HCT116 (cell line): Measurements from ENCODE around the gene HFM1. TPM values are rescaled to one million over a fixed set of nuclear protein-coding genes. Genes with fewer than 3 reads are reported as not detected.
"Not testable (repeated sequence)": the region's sequence is repeated elsewhere in the genome, so short reads cannot be mapped to it uniquely, and the experiment has no call there.

Experiments used
- ATAC-seq: fragments of 200-7000 bp; cut with Tn5 transposase; 2 replicates; pipeline ENCODE4 v1.9.1; 2020; ENCODE audit warnings: mild to moderate bottlenecking, moderate library complexity
- BruUV-seq: library from RNA; stranded (reverse); fragments of 400-500 nt; replicated peaks from 2 replicates; lab custom pipeline; 2021; lab: Mats Ljungman, UMichigan
- CTCF ChIA-PET: fragments of 300-600 bp; sonication (Branson Sonifier 250); formaldehyde crosslinking; loops from one replicate; lab custom pipeline; 2021; ENCODE audit warnings: antibody characterized with exemption; lab: Charles Lee
- POLR2A ChIA-PET: fragments of 300-600, 350-600 bp; sonication (Branson Sonifier 250); formaldehyde crosslinking; loops from one replicate; lab custom pipeline; 2021; ENCODE audit warnings: antibody characterized with exemption; lab: Charles Lee
- RAD21 ChIA-PET, 2 experiments: fragments of 300-600 bp; sonication (Branson Sonifier 250); formaldehyde crosslinking; loops; one replicate each; lab custom pipeline; 2023; ENCODE audit warnings: low total read pairs in 2 of 2; ENCODE audit not compliant: uncharacterized antibody in 2 of 2, unreplicated experiment in 2 of 2, low non-redundant PET in 1 of 2; lab: Charles Lee
- DNase-seq: peaks from one replicate; pipeline ENCODE4 v3.0.0-alpha.2; 2010; ENCODE audit warnings: low read depth, low spot score
- H2AFZ ChIP-seq: fragments of 200-600 bp; shearing (Covaris generic), sonication (generic); 2 replicates; pipeline ENCODE4 v1.6.1; 2017; ENCODE audit warnings: low read depth, mixed run types, mixed read lengths, antibody characterized with exemption, low read length; ENCODE audit not compliant: poor library complexity, severe bottlenecking
- H3K27ac ChIP-seq: 2 replicates; pipeline ENCODE4 v1.5.1; 2012; ENCODE audit warnings: low read depth, low read length
- H3K27me3 ChIP-seq: fragments of 200-600 bp; sonication (generic); 2 replicates; pipeline ENCODE4 v1.6.1; 2016; ENCODE audit warnings: mixed run types, low read length, mixed read lengths; ENCODE audit not compliant: insufficient read depth
- H3K36me3 ChIP-seq, 2 experiments: fragments of 200-500 bp in 1 of 2; fragments of 200-600 bp in 1 of 2; sonication (Bioruptor generic) in 1 of 2; sonication (generic) in 1 of 2; 2 replicates each; pipeline versions ENCODE4 v1.5.1 to v1.6.1; 2014 to 2016; ENCODE audit warnings: low read length in 2 of 2, inconsistent platforms in 1 of 2, mixed read lengths in 1 of 2, mixed run types in 1 of 2; ENCODE audit not compliant: insufficient read depth in 2 of 2, control insufficient read depth in 1 of 2
- H3K4me1 ChIP-seq, 2 experiments: fragments of 200-600 bp in 1 of 2; sonication (generic) in 1 of 2; 2 replicates each; pipeline versions ENCODE4 v1.5.1 to v1.6.1; 2012 to 2017; ENCODE audit warnings: low read length in 2 of 2, inconsistent platforms in 1 of 2, mild to moderate bottlenecking in 1 of 2, mixed read lengths in 1 of 2, mixed run types in 1 of 2, moderate library complexity in 1 of 2; ENCODE audit not compliant: insufficient read depth in 2 of 2, control insufficient read depth in 1 of 2
- H3K4me2 ChIP-seq: fragments of 200-600 bp; sonication (generic); 2 replicates; pipeline ENCODE4 v1.6.1; 2017; ENCODE audit warnings: mixed run types, low read length, mixed read lengths
- H3K4me3 ChIP-seq, 2 experiments: fragments of 200-600 bp in 1 of 2; sonication (generic) in 1 of 2; replicated peaks in 1 of 2; 2 replicates each; pipeline ENCODE4 v1.5.1; 2011 to 2016; ENCODE audit warnings: low read length in 2 of 2, control low read depth in 1 of 2, low read depth in 1 of 2, mild to moderate bottlenecking in 1 of 2, mixed read lengths in 1 of 2, mixed run types in 1 of 2
- H3K79me2 ChIP-seq: fragments of 200-600 bp; sonication (generic); 2 replicates; pipeline ENCODE4 v1.6.1; 2017; ENCODE audit warnings: mild to moderate bottlenecking, mixed run types, low read length, moderate library complexity, mixed read lengths; ENCODE audit not compliant: insufficient read depth
- H3K9ac ChIP-seq: fragments of 200-600 bp; sonication (generic); 2 replicates; pipeline ENCODE4 v1.6.1; 2016; ENCODE audit warnings: low read length, mixed read lengths
- H3K9me2 ChIP-seq: fragments of 200-600 bp; sonication (generic), shearing (Covaris generic); 2 replicates; pipeline ENCODE4 v1.6.1; 2017; ENCODE audit warnings: mixed run types, mild to moderate bottlenecking, moderate library complexity; ENCODE audit not compliant: insufficient read depth
- H3K9me3 ChIP-seq, 2 experiments: fragments of 200-500 bp in 1 of 2; fragments of 200-600 bp in 1 of 2; sonication (Bioruptor generic) in 1 of 2; sonication (generic) in 1 of 2; 2 replicates each; pipeline ENCODE4 v1.6.1; 2014 to 2017; ENCODE audit warnings: low read length in 2 of 2, mixed read lengths in 2 of 2, inconsistent platforms in 1 of 2, low read depth in 1 of 2, mild to moderate bottlenecking in 1 of 2, mixed run types in 1 of 2, moderate library complexity in 1 of 2; ENCODE audit not compliant: control insufficient read depth in 1 of 2, insufficient read depth in 1 of 2
- H4K20me1 ChIP-seq: fragments of 200-600 bp; sonication (generic), shearing (Covaris generic); 2 replicates; pipeline ENCODE4 v1.6.1; 2017; ENCODE audit warnings: mixed run types, mild to moderate bottlenecking, moderate library complexity; ENCODE audit not compliant: insufficient read depth
- CBX3 ChIP-seq: IDR thresholded peaks from 2 replicates; pipeline ENCODE4 v1.6.1; 2012; ENCODE audit warnings: low read depth
- CEBPB ChIP-seq: IDR thresholded peaks from 2 replicates; pipeline ENCODE4 v1.6.1; 2012; ENCODE audit warnings: low read depth
- EGR1 ChIP-seq: IDR thresholded peaks from 2 replicates; pipeline ENCODE4 v1.6.1; 2012; ENCODE audit warnings: low read depth
- FOSL1 ChIP-seq: IDR thresholded peaks from 2 replicates; pipeline ENCODE4 v1.6.1; 2012; ENCODE audit warnings: low read depth
- JUND ChIP-seq: IDR thresholded peaks from 2 replicates; pipeline ENCODE4 v1.6.1; 2012
- MAX ChIP-seq: IDR thresholded peaks from 2 replicates; pipeline ENCODE4 v1.6.1; 2012
- POLR2AphosphoS5 ChIP-seq: IDR thresholded peaks from 2 replicates; pipeline ENCODE4 v1.6.1; 2011; ENCODE audit warnings: mild to moderate bottlenecking, low read depth, low read length, moderate library complexity
- SIN3A ChIP-seq: IDR thresholded peaks from 2 replicates; pipeline ENCODE4 v1.6.1; 2012; ENCODE audit warnings: low read depth
- SRF ChIP-seq: IDR thresholded peaks from 2 replicates; pipeline ENCODE4 v1.6.1; 2012; ENCODE audit warnings: low read depth
- YY1 ChIP-seq: IDR thresholded peaks from 2 replicates; pipeline ENCODE4 v1.6.1; 2011; ENCODE audit warnings: low read length, low read depth, moderate library complexity, mild to moderate bottlenecking; ENCODE audit not compliant: insufficient replicate concordance; ENCODE audit errors: extremely low read depth
- ZFX ChIP-seq: fragments of 450-650 bp; IDR thresholded peaks from 2 replicates; pipeline ENCODE4 v1.6.1; 2017
- intact Hi-C: fragments of 100-400 bp; cut with micrococcal nuclease; formaldehyde crosslinking; loops from 2 replicates; pipeline ENCODE4 v1.10.0; 2022
- total RNA-seq: library from RNA; stranded (reverse); gene quantifications from one replicate; pipeline ENCODE4 v1.2.1, GENCODE V29; 2021; ENCODE audit not compliant: unreplicated experiment

Gene HFM1
- total RNA-seq, 1 experiment from 2014 or later: 0.07 TPM

DNA sequence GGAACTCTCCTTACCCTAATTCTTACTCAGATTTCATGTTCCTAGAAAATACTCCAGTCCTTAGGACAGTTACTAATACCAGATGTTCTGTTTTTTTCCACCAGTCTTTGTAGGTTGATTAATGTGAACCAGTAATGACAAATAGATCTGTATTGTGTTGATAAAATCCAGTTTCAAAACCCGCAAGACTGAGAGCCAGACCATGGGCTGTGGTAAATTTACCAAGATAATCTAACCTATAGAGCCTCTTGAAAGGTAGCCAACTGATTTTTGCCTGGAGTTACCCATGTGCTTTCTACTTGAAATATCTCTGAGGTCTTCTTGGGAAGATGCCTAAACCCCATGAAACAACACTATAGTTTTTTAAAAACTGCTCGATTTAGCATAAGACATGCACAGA lies 49.5 kb upstream of the HFM1 start:
- CTCF ChIA-PET: no interaction called here
- H3K27me3 ChIP-seq: no peaks in the 10 kb centered on the region
- no peak overlapping the region for H3K9ac ChIP-seq
- H3K9me2 ChIP-seq: no peaks in the 10 kb centered on the region
- H3K27ac ChIP-seq: no peak overlapping the region
- no peak for DNase-seq
- H3K79me2 ChIP-seq: no peaks in the 10 kb centered on the region
- no peak for ATAC-seq
- RAD21 ChIA-PET: no interaction called here
- POLR2A ChIA-PET: no interaction called here
- H3K4me3 ChIP-seq: no peak overlapping the region
- BruUV-seq: no TSS peak
- no peaks in the 10 kb centered on the region for H3K36me3 ChIP-seq
- TF ChIP-seq SRF: no peak
- TF ChIP-seq POLR2AphosphoS5: no peak
- TF ChIP-seq SIN3A: no peak
- no peak for TF ChIP-seq CEBPB
- TF ChIP-seq MAX: no peak
- TF ChIP-seq JUND: no peak
- no peak for TF ChIP-seq ZFX
- H3K9me3 ChIP-seq: no peaks in the 10 kb centered on the region
- H3K4me2 ChIP-seq: no peak overlapping the region
- no peaks in the 10 kb centered on the region for H3K4me1 ChIP-seq
- intact Hi-C loops: no loop called here
- H4K20me1 ChIP-seq: no peaks in the 10 kb centered on the region
- H2AFZ ChIP-seq: no peak overlapping the region

DNA sequence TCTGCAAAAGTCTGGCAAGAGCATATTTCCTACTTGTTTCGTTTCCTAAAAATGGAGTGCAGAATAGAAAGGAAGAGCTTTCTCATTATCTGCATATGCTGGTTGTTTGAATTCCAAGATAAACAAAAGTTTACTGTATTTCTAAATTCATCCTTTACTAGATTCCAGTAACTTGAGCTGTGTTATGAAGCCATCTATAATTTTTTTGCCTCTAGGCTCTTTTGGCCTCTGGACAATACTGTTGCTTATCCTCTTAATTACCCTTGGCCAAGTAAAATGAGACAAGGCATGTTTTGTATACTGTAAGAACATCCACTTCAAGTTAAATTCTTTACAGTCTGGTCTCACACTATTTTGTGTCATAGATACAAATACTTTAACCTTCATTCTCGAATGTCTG lies 45.6 kb upstream of the HFM1 start:
- intact Hi-C loops: no loop called here
- RAD21 ChIA-PET: no interaction called here
- DNase-seq: no peak

DNA sequence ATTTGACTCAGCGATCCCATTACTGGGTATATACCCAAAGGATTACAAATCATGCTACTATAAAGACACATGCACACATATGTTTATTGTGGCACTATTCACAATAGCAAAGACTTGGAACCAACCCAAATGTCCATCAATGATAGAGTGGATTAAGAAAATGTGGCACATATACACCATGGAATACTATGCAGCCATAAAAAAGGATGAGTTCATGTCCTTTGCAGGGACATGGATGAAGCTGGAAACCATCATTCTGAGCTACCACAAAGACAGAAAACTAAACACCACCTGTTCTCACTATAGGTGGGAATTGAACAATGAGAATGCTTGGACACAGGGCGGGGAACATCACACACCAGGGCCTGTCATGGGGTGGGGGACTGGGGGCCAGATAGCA lies 43.1 kb upstream of the HFM1 start:
- H3K9ac ChIP-seq, POLR2A ChIA-PET, H3K9me2 ChIP-seq, ATAC-seq, H3K27me3 ChIP-seq, H3K9me3 ChIP-seq, H3K4me2 ChIP-seq, H2AFZ ChIP-seq, H3K27ac ChIP-seq, intact Hi-C loops, BruUV-seq, H4K20me1 ChIP-seq, H3K4me1 ChIP-seq, CTCF ChIA-PET, DNase-seq, RAD21 ChIA-PET, H3K36me3 ChIP-seq, H3K4me3 ChIP-seq, H3K79me2 ChIP-seq: not testable (repeated sequence)

More for the DNA sequence above, 45.6 kb upstream of the HFM1 start:
- Histone ChIP-seq H3K4me1 (no peaks in the 10 kb centered on the region), H3K9me2 (no peaks in the 10 kb centered on the region), H3K4me2 (no peak overlapping the region), H3K79me2 (no peaks in the 10 kb centered on the region), H3K4me3 (no peak overlapping the region), H3K9me3 (no peaks in the 10 kb centered on the region), H3K36me3 (no peaks in the 10 kb centered on the region), H4K20me1 (no peaks in the 10 kb centered on the region), H2AFZ (no peak overlapping the region), H3K27me3 (no peaks in the 10 kb centered on the region), H3K27ac (no peak overlapping the region), H3K9ac (no peak overlapping the region)
- TF ChIP-seq FOSL1: no peak
- no peak for TF ChIP-seq EGR1
- TF ChIP-seq CBX3: no peak
- TF ChIP-seq CEBPB: no peak
- TF ChIP-seq YY1: no peak
- ATAC-seq: no peak
- ChIA-PET POLR2A (no interaction called here), CTCF (no interaction called here)
- no TSS peak for BruUV-seq

GRCh38 chr1:91441980-91442379 lies 37.3 kb upstream of the HFM1 start:
- H3K36me3 ChIP-seq, H3K4me3 ChIP-seq, H4K20me1 ChIP-seq, H3K4me1 ChIP-seq, ATAC-seq, H3K27ac ChIP-seq, H3K9me3 ChIP-seq, CTCF ChIA-PET, H3K4me2 ChIP-seq, DNase-seq, RAD21 ChIA-PET, POLR2A ChIA-PET, BruUV-seq, H2AFZ ChIP-seq, H3K79me2 ChIP-seq, H3K9ac ChIP-seq, H3K27me3 ChIP-seq, intact Hi-C loops, H3K9me2 ChIP-seq: not testable (repeated sequence)
